ENCODE data around the gene ARHGEF11.
"Not testable (repeated sequence)": the region's sequence is repeated elsewhere in the genome, so short reads cannot be mapped to it uniquely, and the experiment has no call there.

ARHGEF11 gene

GRCh38 chr1:156927215-156928042 lies 118.1 kb downstream of the ARHGEF11 start:
- DNase-seq, result peak; percentile 8 to 65 (median 50)

GRCh38 chr1:156926695-156927094 lies 118.8 kb downstream of the ARHGEF11 start:
- DNase-seq, result not testable (repeated sequence)

GRCh38 chr1:156926175-156926574 lies 119.4 kb downstream of the ARHGEF11 start:
- no peak for DNase-seq

- no peak for DNase-seq
Observed at GRCh38 chr1:156925154-156926010, 120.2 kb downstream of the ARHGEF11 start.

GRCh38 chr1:156924478-156925153 lies 120.9 kb downstream of the ARHGEF11 start:
- DNase-seq, result no peak

GRCh38 chr1:156923670-156924477 lies 121.7 kb downstream of the ARHGEF11 start:
- DNase-seq, result no peak

- no peak for DNase-seq
Observed at GRCh38 chr1:156922986-156923669, 122.4 kb downstream of the ARHGEF11 start.

GRCh38 chr1:156921053-156921529 lies 124.5 kb downstream of the ARHGEF11 start:
- DNase-seq, result no peak

- peak in 5 of 6 experiments; percentile 14 to 53 (median 47) for DNase-seq
Observed at GRCh38 chr1:156920233-156921052, 125.1 kb downstream of the ARHGEF11 start, which contains the start of gene LRRC71. LRRC71 (plus strand) TSS chr1:156920632; CDS start chr1:156920804, 172 bp downstream.

GRCh38 chr1:156914440-156914856 lies 131.1 kb downstream of the ARHGEF11 start:
- no peak for DNase-seq

- no peak for DNase-seq
Observed at GRCh38 chr1:156913809-156914387, 131.6 kb downstream of the ARHGEF11 start.

- DNase-seq, result no peak
Observed at GRCh38 chr1:156912861-156913808, 132.4 kb downstream of the ARHGEF11 start.

GRCh38 chr1:156912310-156912709 lies 133.2 kb downstream of the ARHGEF11 start:
- no peak for DNase-seq

GRCh38 chr1:156911577-156912298 lies 133.8 kb downstream of the ARHGEF11 start:
- DNase-seq, result no peak

GRCh38 chr1:156910309-156910782 lies 135.2 kb downstream of the ARHGEF11 start:
- DNase-seq, result peak in 5 of 6 experiments; percentile 34 to 65 (median 43)

- DNase-seq, result no peak
Observed at GRCh38 chr1:156909671-156910070, 135.9 kb downstream of the ARHGEF11 start.

GRCh38 chr1:156908955-156909354 lies 136.6 kb downstream of the ARHGEF11 start:
- no peak for DNase-seq

- no peak for DNase-seq
Observed at GRCh38 chr1:156908541-156908940, 137.0 kb downstream of the ARHGEF11 start.

All from stimulated activated naive CD4-positive, alpha-beta T cell (primary cell).